Measurements from ENCODE around the gene NRXN3.
A peak's percentile ranks its signal among the peaks of the same experiment; 100 is the strongest.

The NRXN3 gene

DNA sequence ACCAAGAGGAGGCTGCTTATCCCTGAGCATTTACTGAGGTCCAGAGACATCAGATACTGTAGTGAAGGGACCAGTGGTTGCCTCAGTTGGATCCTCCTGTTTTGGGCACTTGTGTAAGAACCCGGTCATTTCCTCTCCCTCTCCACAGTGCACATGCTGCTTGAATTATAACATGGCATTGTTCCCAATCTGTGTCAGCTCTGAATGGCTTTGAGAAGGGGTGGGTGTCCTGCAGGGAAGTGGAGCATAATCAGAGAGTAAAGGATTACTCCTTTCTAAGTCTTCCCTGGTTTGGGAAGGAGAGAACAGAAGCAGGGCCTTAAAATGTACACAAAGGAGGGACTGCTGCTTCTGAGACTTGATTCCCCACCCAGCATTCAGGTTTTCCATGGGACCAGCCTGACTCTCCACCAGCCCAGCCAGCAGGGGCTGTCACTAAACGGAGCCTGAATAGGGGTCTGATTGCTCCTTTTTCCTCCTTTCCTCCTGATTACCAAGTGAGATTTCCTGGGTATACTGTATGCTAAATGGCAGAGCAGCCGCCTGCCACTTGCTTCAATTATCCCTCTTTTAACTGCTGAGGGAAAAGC, 78.4 kb downstream of the NRXN3 start:
- DNase-seq: no peak

GRCh38 chr14:78251308-78251707, 81.1 kb downstream of the NRXN3 start:
- DNase-seq: no peak

DNA sequence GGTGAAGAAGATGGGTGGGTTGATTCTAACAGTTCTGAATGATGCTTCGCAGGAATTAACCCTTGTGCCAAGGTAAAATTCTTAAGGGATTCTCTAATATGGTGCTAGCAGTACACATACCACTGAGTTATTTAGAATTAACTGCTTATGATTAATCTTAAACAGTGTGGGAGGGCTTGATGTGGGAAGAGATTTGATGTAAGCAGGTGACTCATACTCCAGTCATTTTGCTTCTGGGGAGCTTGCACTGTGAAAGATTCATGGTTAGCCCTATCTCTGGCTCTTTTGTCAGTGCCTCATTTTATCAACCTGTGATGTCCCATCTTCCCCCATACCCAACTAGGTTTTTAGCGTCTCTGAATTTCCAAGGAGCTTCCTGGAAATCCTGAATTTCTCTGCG, 83.8 kb downstream of the NRXN3 start:
- no peak for DNase-seq

GRCh38 chr14:78254911-78255461, 84.8 kb downstream of the NRXN3 start:
- DNase-seq: peak; percentile 71

DNA sequence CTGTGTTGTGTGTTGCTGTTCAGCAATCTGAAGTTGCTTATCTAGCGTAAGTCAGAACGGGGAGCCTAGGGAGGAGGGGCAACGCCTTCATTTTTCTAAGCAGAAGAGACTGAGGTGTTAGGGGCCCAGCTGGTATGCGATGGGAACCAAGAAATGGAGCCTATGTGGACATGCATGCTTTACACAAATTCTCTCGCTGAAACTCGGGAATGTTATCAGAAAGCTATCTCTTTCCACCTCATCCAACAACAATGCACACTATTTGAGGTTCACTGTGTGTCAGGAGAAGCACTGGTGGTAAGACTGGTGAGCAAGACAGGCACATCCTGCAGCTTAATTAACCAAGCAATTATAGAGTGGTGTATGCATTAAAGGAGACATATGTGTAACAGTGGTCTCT, 89.7 kb downstream of the NRXN3 start:
- DNase-seq: no peak

- no peak for DNase-seq
These were observed 108.5 kb downstream of the NRXN3 start for GRCh38 chr14:78278464-78279250.

- DNase-seq: no peak
These were observed 112.3 kb downstream of the NRXN3 start for GRCh38 chr14:78282437-78282836.

DNA sequence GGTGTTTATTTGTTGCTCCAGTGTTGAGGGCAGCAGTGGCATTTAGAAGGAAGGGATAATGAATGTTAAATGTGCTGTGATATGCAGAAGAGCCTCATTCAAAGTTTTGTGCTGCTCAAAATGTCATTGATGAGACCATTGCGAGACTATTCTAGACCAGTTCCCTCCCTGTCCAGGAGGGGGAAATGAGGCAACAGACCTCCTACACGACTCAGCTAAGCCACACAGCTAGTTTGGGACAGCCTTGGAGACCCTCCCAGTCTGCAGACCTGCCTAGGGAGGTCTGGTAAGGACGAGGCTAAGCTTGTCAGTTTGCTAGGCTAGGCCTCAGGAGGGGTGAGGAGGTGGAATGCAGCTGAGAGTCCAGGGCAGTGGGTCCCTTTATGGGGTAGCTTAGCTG, 116.0 kb downstream of the NRXN3 start:
- no peak for DNase-seq

GRCh38 chr14:78292003-78292402, 121.8 kb downstream of the NRXN3 start:
- DNase-seq: no peak

DNA sequence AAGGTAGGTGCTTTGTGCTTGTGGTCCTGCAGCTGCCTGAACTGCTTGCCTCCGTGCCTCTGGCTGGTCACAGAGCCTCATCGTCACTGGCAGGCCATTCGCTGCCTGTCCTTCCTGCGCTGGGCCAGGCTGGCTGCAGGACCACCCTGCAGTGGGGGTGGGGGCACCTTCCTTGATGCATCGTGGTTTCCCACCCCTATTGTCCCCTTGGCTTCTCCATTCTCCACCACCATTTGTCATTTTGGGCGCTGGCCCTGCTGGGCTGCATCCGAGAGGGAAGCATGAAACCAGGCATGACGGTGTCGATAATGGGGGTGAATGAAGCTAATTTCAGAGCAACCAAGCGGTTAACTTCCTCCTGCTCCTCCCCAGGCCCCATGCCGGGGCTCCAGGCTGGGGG, 127.7 kb downstream of the NRXN3 start:
- DNase-seq: no peak

DNA sequence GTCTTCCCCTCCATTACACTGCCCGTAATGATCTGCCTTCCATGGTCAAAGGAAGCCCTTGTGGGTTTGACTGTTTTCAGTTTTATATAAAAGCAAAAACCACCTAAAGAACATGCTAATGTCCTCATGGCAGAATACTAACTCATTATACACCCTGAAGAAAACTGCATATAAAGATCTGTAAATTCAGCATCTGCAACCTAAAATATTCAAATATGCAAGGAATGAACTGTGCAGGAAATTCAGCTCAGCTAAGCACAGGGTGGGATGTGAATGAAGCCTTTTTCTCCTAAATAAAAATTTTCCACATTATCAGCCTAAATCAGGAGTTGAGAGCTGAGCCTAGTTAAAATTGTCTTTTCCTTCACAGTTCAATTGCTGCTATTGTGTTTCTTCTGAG, 128.1 kb downstream of the NRXN3 start:
- no peak for DNase-seq

- DNase-seq: no peak
These were observed 132.7 kb downstream of the NRXN3 start for GRCh38 chr14:78302841-78303240.

DNA sequence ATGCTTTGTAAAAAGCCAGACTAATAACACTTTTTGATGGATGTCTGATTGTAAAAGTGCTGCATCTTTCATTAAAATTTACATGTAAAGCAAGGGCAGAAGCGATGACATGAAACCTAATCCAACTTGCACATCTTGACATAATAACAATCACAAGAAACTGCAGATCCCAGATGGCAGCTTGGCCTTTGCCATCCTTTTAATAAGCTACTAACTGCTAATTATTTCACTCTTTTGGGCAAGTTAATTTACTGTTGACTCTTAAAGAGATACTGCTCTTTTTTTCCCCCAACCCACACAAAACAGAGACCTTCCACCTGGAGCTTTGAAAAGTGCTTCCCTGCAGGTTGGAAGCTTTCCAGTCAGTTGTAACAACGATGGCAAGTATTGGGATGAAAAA, 137.5 kb downstream of the NRXN3 start:
- peak; percentile 75 for DNase-seq

- peak; percentile 69 for DNase-seq
These were observed 137.9 kb downstream of the NRXN3 start for GRCh38 chr14:78308079-78308478.

DNA sequence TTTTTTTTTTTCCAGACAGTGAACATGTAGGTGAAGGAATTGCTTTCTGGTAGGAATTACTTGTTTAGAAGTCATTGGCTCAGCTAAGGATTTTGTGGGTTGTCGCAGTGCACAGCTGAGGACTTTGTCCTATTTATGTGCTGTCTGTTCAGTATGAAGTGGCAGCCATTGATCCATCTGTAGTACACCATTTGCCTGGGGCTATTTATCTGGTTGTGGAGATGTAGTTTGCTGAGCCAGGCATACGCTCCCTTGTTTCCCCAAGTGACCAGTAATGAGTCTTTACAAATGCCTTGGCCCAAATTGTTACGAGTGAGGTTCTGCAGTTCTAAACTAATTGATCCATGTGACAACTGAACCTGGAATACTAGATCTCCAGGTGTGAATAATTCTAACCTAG, 140.1 kb downstream of the NRXN3 start:
- peak; percentile 75 for DNase-seq

GRCh38 chr14:78313499-78313898, 143.3 kb downstream of the NRXN3 start:
- DNase-seq: no peak

- DNase-seq: no peak
These were observed 144.3 kb downstream of the NRXN3 start for GRCh38 chr14:78314484-78314883.

DNA sequence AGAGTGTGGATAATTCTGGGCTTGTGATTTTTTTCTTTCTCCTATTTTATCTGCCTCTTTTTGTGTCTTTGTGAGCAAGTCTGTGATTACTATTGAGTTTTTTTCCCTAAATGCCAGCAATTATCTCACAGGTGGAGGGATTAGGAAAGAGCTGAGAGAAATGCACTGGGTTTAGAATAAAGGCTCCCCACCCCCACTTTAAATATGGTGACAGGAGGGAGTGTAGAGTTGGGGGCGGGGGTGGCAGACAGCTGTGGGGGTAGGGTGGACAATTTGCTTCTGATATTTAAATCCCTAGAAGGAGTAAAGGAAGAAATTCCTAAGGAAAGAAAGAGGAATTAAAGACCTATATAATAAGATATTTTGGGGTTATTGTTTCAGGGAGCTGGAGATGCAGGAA, 145.9 kb downstream of the NRXN3 start:
- DNase-seq: no peak

DNA sequence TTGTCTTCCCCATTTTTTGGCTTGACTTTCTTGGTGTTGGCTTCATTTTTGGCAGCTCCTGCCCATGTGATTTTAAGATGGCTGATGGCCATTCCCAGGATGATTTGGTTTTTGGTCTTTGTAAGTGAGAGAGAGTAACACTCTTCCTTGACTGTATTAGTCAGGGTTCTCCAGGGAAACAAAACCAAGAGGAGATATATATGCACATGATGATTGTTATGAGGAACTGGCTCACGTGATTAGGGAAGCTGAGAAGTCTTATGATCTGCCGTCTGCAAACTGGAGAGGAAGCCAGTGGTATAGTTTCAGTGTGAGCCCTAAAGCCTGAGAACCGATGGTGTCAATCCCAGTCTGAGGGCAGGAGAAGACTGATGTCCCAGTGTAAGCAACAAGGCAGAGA, 146.6 kb downstream of the NRXN3 start:
- no peak for DNase-seq

DNA sequence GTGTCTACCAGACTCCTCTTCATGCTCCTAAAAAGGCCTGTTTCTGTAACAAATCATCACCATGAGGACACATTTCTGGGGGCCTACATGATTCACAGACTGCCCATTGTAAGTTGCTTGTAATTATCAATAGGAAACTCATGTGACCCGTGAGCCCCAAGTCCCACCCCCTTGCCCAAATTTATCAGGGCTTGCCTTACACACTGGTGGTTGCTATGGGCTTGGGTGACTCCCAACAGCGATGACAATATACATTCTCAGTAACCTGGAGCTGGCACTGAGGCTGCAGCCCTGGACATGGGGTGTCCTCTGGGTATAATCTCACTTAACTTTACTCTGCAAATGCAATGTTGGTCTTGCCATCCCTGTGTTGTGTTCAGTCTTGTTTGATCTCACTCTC, 149.2 kb downstream of the NRXN3 start:
- DNase-seq: no peak

- DNase-seq: peak; percentile 83
These were observed 149.9 kb downstream of the NRXN3 start for GRCh38 chr14:78319887-78320635.

DNA sequence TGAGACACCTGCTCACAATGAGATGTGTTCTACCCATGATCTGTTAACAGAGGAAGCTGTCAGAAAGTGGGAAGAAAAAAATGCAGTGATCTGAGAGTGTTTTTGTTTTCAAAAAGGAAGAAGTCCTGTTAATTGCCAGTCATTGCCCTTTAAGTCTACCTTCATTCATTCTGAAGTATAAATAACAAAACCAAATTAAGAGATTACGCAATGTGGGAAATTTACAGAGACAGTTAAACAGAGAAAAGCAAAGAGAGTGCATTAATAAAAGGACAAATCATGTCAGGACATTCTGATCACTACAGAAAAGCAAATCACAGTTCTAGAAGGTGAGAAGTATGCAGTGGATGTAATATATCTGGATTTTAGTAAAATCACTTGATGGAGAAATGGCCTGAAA, 154.2 kb downstream of the NRXN3 start:
- no peak for DNase-seq

DNA sequence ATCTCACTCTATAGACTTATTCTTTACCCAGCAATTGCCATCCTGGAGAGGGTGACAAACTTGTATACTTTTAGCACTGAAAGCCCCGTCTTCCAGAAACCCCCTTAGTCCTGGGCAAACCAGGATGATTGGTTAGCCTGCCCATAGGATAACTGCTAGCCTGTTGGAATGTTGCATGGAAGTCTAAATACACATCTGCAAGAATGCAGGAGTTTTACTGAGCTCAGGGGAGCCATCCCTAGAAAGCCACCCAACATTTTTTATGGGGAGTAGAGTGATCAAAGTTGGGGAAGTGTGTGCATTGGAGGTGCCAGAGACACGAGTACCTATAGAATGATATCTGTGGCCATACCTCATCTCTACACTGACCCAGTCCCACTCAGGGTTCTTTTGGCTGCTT, 155.7 kb downstream of the NRXN3 start:
- no peak for DNase-seq

All from NCI-H1436 (cell line).